OCI-LY3 (cell line): Measurements from ENCODE around the gene EARS2.

Experiments used
- EZH2phosphoT487 ChIP-seq: fragments of 200-600 bp; shearing (Covaris generic); IDR thresholded peaks from 2 replicates; pipeline ENCODE4 v1.6.1; 2018; ENCODE audit warnings: antibody characterized with exemption, mixed run types, low read depth
- TF ChIP-seq, protein P1 (sequence below): fragments of 200-600, 300-600 bp; sonication (generic); IDR thresholded peaks from 2 replicates; pipeline ENCODE4 v1.5.1; 2014; ENCODE audit warnings: antibody characterized with exemption, low read length, low read depth

DNA sequence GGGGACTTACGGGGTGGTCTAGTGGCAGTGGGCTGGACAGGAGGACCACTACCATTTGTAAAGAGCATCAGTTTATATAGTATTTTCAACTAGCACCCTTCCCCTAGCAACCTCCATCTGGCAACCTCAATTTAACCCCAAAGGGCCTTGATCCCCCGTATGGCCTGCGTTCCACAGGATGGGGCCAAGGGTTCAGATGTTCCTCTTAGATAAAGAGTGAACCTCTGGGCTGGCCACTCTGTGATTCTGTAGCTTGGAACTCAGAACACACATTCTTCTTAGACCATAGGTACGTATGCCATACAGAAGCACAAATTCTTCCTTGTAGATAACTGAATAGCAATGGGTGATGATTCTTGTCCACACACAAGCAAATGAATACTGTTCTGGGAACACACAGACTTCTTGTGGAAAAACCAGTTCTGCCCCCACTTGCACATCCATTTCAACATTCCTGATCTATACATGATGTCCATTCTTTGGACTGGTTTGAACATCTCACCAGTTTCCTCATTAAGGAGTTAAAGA lies 44.9 kb downstream of the EARS2 start:
- TF ChIP-seq, protein P1, sequence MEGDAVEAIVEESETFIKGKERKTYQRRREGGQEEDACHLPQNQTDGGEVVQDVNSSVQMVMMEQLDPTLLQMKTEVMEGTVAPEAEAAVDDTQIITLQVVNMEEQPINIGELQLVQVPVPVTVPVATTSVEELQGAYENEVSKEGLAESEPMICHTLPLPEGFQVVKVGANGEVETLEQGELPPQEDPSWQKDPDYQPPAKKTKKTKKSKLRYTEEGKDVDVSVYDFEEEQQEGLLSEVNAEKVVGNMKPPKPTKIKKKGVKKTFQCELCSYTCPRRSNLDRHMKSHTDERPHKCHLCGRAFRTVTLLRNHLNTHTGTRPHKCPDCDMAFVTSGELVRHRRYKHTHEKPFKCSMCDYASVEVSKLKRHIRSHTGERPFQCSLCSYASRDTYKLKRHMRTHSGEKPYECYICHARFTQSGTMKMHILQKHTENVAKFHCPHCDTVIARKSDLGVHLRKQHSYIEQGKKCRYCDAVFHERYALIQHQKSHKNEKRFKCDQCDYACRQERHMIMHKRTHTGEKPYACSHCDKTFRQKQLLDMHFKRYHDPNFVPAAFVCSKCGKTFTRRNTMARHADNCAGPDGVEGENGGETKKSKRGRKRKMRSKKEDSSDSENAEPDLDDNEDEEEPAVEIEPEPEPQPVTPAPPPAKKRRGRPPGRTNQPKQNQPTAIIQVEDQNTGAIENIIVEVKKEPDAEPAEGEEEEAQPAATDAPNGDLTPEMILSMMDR = no peak
- TF ChIP-seq EZH2phosphoT487 = no peak
